HG03064 (cell line): Measurements from ENCODE around the gene TUBAL3.

Experiments used
- ATAC-seq: cut with Tn5 transposase; IDR thresholded peaks from one replicate; pipeline ENCODE4 v1.9.1; 2021; ENCODE audit warnings: low read depth; ENCODE audit not compliant: unreplicated experiment

Gene TUBAL3

DNA sequence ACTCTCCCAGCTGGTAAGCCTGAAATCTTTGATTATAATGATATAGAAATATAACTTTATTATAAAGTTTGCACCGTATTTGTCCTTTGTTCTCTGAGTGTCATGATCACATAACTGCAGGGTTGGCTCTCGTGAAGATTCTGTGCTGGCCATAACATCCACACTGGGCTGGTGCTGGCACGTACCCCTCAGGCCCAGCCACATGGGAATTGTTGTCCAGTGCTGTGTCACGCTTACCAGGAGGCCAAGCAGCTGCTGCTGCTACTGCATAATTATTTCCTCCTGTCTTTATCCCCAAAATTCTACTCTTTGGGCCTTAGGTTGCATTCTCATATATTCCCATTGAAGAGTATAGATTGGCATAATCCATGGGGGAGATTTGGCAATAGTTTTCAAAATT, 60.6 kb downstream of the TUBAL3 start:
- ATAC-seq: no peak

DNA sequence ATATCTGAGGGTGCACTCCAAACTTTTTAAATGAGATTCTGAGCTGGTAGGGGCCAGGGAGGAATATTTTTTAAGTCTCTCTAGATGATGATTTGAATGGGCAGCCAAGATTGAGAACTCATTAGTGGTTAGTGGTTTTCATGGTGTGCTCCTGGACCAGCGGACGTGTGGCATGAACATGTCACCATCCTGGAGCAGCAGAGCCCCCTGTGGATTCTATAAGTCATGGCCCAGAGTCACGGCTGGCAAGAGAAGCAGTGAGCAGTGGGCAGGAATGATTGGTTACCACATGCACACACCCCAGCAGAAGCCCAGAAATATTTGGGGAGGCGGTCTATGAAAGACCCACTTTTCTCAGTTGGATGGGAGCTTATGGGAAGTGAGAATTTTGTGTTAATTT, 61.1 kb downstream of the TUBAL3 start:
- ATAC-seq: no peak
